SK-N-SH (cell line): Measurements from ENCODE around the gene C16orf78. TPM values are rescaled to one million over a fixed set of nuclear protein-coding genes. Genes with fewer than 3 reads are reported as not detected.

Source experiments
- CTCF ChIA-PET: fragments of 300-600, 350-600 bp; formaldehyde crosslinking; extraction: SDS; loops from one replicate; lab custom pipeline; 2021; lab: Yijun Ruan, JAX
- POLR2A ChIA-PET: fragments of 350-600 bp; sonication (Branson Sonifier 250); formaldehyde crosslinking; extraction: SDS; loops from one replicate; lab custom pipeline; 2020; ENCODE audit warnings: antibody characterized with exemption, inconsistent platforms; lab: Yijun Ruan, JAX
- DNase-seq: peaks from one replicate; pipeline ENCODE4 v3.0.0; 2012
- H2AFZ ChIP-seq: fragments of 200-600 bp; sonication (generic); 2 replicates; pipeline ENCODE4 v1.8.1; 2016; ENCODE audit warnings: antibody characterized with exemption, mild to moderate bottlenecking, low read depth
- H3F3A ChIP-seq: fragments of 200-600 bp; sonication (generic); replicated peaks from 2 replicates; pipeline ENCODE3; 2016; ENCODE audit warnings: antibody characterized with exemption, mild to moderate bottlenecking; ENCODE audit not compliant: insufficient read depth
- H3K27ac ChIP-seq, 2 experiments: fragments of 200-500 bp in 1 of 2; fragments of 200-600 bp in 1 of 2; sonication (Bioruptor generic) in 1 of 2; sonication (generic), shearing (Covaris generic) in 1 of 2; 2 replicates each; pipeline versions ENCODE4 v1.5.1 to v1.6.1; 2014 to 2016; ENCODE audit warnings: low read depth in 2 of 2, inconsistent platforms in 1 of 2, low read length in 1 of 2, mild to moderate bottlenecking in 1 of 2, mixed read lengths in 1 of 2
- H3K27me3 ChIP-seq: fragments of 200-600 bp; sonication (generic), shearing (Covaris generic); 2 replicates; pipeline ENCODE4 v1.6.1; 2016; ENCODE audit warnings: mixed run types; ENCODE audit not compliant: insufficient read depth
- H3K36me3 ChIP-seq, 2 experiments: fragments of 200-500 bp in 1 of 2; fragments of 200-600 bp in 1 of 2; sonication (Bioruptor generic) in 1 of 2; sonication (generic) in 1 of 2; replicated peaks in 1 of 2; 2 replicates each; pipeline versions ENCODE3 to v1.5.1; 2014 to 2016; ENCODE audit warnings: low read length in 1 of 2, mild to moderate bottlenecking in 1 of 2; ENCODE audit not compliant: insufficient read depth in 2 of 2, control insufficient read depth in 1 of 2
- H3K4me1 ChIP-seq, 2 experiments: fragments of 200-500 bp in 1 of 2; fragments of 200-600 bp in 1 of 2; sonication (Bioruptor generic) in 1 of 2; sonication (generic), shearing (Covaris generic) in 1 of 2; 2 replicates each; pipeline versions ENCODE4 v1.5.1 to v1.6.1; 2014 to 2016; ENCODE audit warnings: low read depth in 1 of 2, low read length in 1 of 2, mixed run types in 1 of 2; ENCODE audit not compliant: insufficient read depth in 2 of 2, control insufficient read depth in 1 of 2
- H3K4me2 ChIP-seq: fragments of 200-600 bp; sonication (generic), shearing (Covaris generic); 2 replicates; pipeline ENCODE4 v1.6.1; 2017; ENCODE audit warnings: mixed run types
- H3K4me3 ChIP-seq, 2 experiments: fragments of 200-500 bp in 1 of 2; fragments of 200-600 bp in 1 of 2; sonication (Bioruptor generic) in 1 of 2; sonication (generic), shearing (Covaris generic) in 1 of 2; 2 replicates each; pipeline versions ENCODE4 v1.5.1 to v1.8.1; 2014 to 2016; ENCODE audit warnings: low read depth in 2 of 2, inconsistent platforms in 1 of 2, low read length in 1 of 2, mild to moderate bottlenecking in 1 of 2, mixed read lengths in 1 of 2, moderate library complexity in 1 of 2
- H3K79me2 ChIP-seq: fragments of 200-600 bp; sonication (generic); 2 replicates; pipeline ENCODE4 v1.8.1; 2017; ENCODE audit warnings: mild to moderate bottlenecking; ENCODE audit not compliant: insufficient read depth
- H3K9ac ChIP-seq: fragments of 200-600 bp; sonication (generic); 2 replicates; pipeline ENCODE4 v1.6.1; 2017; ENCODE audit warnings: mixed run types
- H3K9me2 ChIP-seq: fragments of 200-600 bp; sonication (generic); 2 replicates; pipeline ENCODE4 v1.6.1; 2017; ENCODE audit warnings: mixed run types
- H3K9me3 ChIP-seq: fragments of 200-600 bp; sonication (generic); 2 replicates; pipeline ENCODE4 v1.6.1; 2017; ENCODE audit warnings: mixed run types, mild to moderate bottlenecking, moderate library complexity
- H4K20me1 ChIP-seq: fragments of 200-600 bp; sonication (generic); 2 replicates; pipeline ENCODE4 v1.6.1; 2017; ENCODE audit warnings: mild to moderate bottlenecking, mixed run types; ENCODE audit not compliant: insufficient read depth
- CHD2 ChIP-seq: fragments of 150-350 bp; IDR thresholded peaks from 2 replicates; pipeline ENCODE4 v1.6.1; 2018; ENCODE audit warnings: low read length; ENCODE audit not compliant: partially characterized antibody
- FOXM1 ChIP-seq: IDR thresholded peaks from 2 replicates; pipeline ENCODE4 v1.4.0; 2012; ENCODE audit warnings: low read depth, mild to moderate bottlenecking
- GABPA ChIP-seq: IDR thresholded peaks from 2 replicates; pipeline ENCODE4 v1.4.0; 2012; ENCODE audit warnings: low read depth, mild to moderate bottlenecking
- GATA2 ChIP-seq: sonication (generic); formaldehyde crosslinking; IDR thresholded peaks from 2 replicates; pipeline ENCODE4 v1.5.0; 2020; ENCODE audit warnings: mild to moderate bottlenecking, missing genetic modification reagents
- MAX ChIP-seq: IDR thresholded peaks from 2 replicates; pipeline ENCODE4 v1.4.0; 2012; ENCODE audit warnings: low read depth
- RCOR1 ChIP-seq: fragments of 150-350 bp; IDR thresholded peaks from 2 replicates; pipeline ENCODE4 v1.6.1; 2017; ENCODE audit warnings: antibody characterized with exemption, low read length
- RXRA ChIP-seq: IDR thresholded peaks from 2 replicates; pipeline ENCODE4 v1.4.0; 2012; ENCODE audit warnings: low read depth, mild to moderate bottlenecking, borderline replicate concordance
- SIN3A ChIP-seq: IDR thresholded peaks from 2 replicates; pipeline ENCODE4 v1.6.1; 2012; ENCODE audit warnings: low read depth, mild to moderate bottlenecking, low read length, moderate library complexity, borderline replicate concordance
- SMC3 ChIP-seq: IDR thresholded peaks from 2 replicates; pipeline ENCODE4 v1.6.1; 2012; ENCODE audit warnings: low read depth, low read length, improper control_type of control experiment
- TAF1 ChIP-seq: IDR thresholded peaks from 2 replicates; pipeline ENCODE4 v1.6.1; 2012; ENCODE audit warnings: low read depth, mild to moderate bottlenecking, low read length, moderate library complexity, borderline replicate concordance
- USF2 ChIP-seq: fragments of 150-350 bp; IDR thresholded peaks from 2 replicates; pipeline ENCODE4 v1.6.1; 2017; ENCODE audit warnings: antibody characterized with exemption, low read length, low read depth, borderline replicate concordance
- YY1 ChIP-seq: IDR thresholded peaks from 2 replicates; pipeline ENCODE4 v1.4.0; 2012; ENCODE audit warnings: low read depth, mild to moderate bottlenecking
- WGBS: methylation state at CpG from one replicate; pipeline ENCODE4 v1.1.6; 2017; ENCODE audit warnings: low lambda C conversion rate; 5-methylcytosine and 5-hydroxymethylcytosine counted together
- polyA plus RNA-seq, 3 experiments: library from polyadenylated mRNA; depleted of rRNA; stranded (reverse); fragments of >200 nt; gene quantifications; 2 replicates each; pipeline ENCODE4 v1.2.3, GENCODE V29; 2012
- TF ChIP-seq, protein P1 (sequence below): IDR thresholded peaks from 2 replicates; pipeline ENCODE4 v1.6.1; 2012; ENCODE audit warnings: mild to moderate bottlenecking, low read depth, low read length, moderate library complexity

C16orf78 gene
- polyA plus RNA-seq, 1 of the 3 experiments (the other 2 are of a cell fraction), result not detected

GRCh38 chr16:49327466-49327865 is 46.1 kb upstream of the C16orf78 start (continued):
- TF ChIP-seq, protein P1, sequence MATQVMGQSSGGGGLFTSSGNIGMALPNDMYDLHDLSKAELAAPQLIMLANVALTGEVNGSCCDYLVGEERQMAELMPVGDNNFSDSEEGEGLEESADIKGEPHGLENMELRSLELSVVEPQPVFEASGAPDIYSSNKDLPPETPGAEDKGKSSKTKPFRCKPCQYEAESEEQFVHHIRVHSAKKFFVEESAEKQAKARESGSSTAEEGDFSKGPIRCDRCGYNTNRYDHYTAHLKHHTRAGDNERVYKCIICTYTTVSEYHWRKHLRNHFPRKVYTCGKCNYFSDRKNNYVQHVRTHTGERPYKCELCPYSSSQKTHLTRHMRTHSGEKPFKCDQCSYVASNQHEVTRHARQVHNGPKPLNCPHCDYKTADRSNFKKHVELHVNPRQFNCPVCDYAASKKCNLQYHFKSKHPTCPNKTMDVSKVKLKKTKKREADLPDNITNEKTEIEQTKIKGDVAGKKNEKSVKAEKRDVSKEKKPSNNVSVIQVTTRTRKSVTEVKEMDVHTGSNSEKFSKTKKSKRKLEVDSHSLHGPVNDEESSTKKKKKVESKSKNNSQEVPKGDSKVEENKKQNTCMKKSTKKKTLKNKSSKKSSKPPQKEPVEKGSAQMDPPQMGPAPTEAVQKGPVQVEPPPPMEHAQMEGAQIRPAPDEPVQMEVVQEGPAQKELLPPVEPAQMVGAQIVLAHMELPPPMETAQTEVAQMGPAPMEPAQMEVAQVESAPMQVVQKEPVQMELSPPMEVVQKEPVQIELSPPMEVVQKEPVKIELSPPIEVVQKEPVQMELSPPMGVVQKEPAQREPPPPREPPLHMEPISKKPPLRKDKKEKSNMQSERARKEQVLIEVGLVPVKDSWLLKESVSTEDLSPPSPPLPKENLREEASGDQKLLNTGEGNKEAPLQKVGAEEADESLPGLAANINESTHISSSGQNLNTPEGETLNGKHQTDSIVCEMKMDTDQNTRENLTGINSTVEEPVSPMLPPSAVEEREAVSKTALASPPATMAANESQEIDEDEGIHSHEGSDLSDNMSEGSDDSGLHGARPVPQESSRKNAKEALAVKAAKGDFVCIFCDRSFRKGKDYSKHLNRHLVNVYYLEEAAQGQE, result no peak
- no peak for TF ChIP-seq RXRA
- TF ChIP-seq USF2, result no peak
- no peak for TF ChIP-seq YY1
- TF ChIP-seq SMC3, result no peak
- no peak for TF ChIP-seq MAX
- no peak for TF ChIP-seq TAF1

- WGBS, result 16% methylated on average over 4 of the region's 4 CpGs
- no peak overlapping the region for H3K4me2 ChIP-seq
- H3F3A ChIP-seq, result no peaks in the 10 kb centered on the region
Observed at GRCh38 chr16:49328325-49328724, 45.3 kb upstream of the C16orf78 start.

More at GRCh38 chr16:49328325-49328724, 45.3 kb upstream of the C16orf78 start:
- Histone ChIP-seq H3K27me3 (no peaks in the 10 kb centered on the region), H3K79me2 (no peaks in the 10 kb centered on the region), H2AFZ (no peak overlapping the region), H3K4me1 (no peaks in the 10 kb centered on the region), H3K27ac (no peak overlapping the region), H3K9ac (no peak overlapping the region), H4K20me1 (no peaks in the 10 kb centered on the region), H3K36me3 (no peaks in the 10 kb centered on the region), H3K9me2 (no peaks in the 10 kb centered on the region), H3K9me3 (no peaks in the 10 kb centered on the region), H3K4me3 (no peak overlapping the region)
- CTCF ChIA-PET, result interaction anchor here (1.3 kb wide), 1 partner anchor 641 kb away, joined by 4 read pairs; no protein-coding TSS in a partner anchor
- DNase-seq, result no peak
- POLR2A ChIA-PET, result no interaction called here
- TF ChIP-seq GATA2 (CRISPR knock-in tag), result no peak
- TF ChIP-seq SIN3A, result no peak
- no peak for TF ChIP-seq CHD2
- TF ChIP-seq RCOR1, result no peak
- TF ChIP-seq YY1, result no peak
- TF ChIP-seq FOXM1, result no peak
- TF ChIP-seq MAX, result no peak
- TF ChIP-seq SMC3, result no peak
- no peak for TF ChIP-seq GABPA
- TF ChIP-seq TAF1, result no peak
